ENCODE results near the gene CPXM1. TPM values are rescaled to one million over a fixed set of nuclear protein-coding genes. Genes with fewer than 3 reads are reported as not detected.
"Not testable (repeated sequence)": the region's sequence is repeated elsewhere in the genome, so short reads cannot be mapped to it uniquely, and the experiment has no call there.

The CPXM1 gene
- total RNA-seq, 1 experiment from 2014 or later, result 105 TPM

GRCh38 chr20:2815242-2815900 lies 14.9 kb upstream of the CPXM1 start:
- peak; percentile 26 for DNase-seq
- Histone ChIP-seq H3K27me3 (ENCODE audit: control insufficient read depth, insufficient read depth, low read length) (peaks cover 10% of the 10 kb centered on the region), H3K36me3 (replicated peaks; ENCODE audit: control insufficient read depth, insufficient read depth, low read length) (no peaks in the 10 kb centered on the region), H3K4me3 (ENCODE audit: insufficient read depth, low read depth, low read length) (no peak overlapping the region)

GRCh38 chr20:2814587-2815051 lies 14.2 kb upstream of the CPXM1 start, which contains the start of gene C20orf141:
C20orf141 (plus strand) TSS chr20:2814987; CDS start chr20:2815185, 198 bp downstream.
- H3K27me3 ChIP-seq (ENCODE audit: control insufficient read depth, insufficient read depth, low read length), result peaks cover 6% of the 10 kb centered on the region

GRCh38 chr20:2814076-2814475 lies 13.6 kb upstream of the CPXM1 start:
- Histone ChIP-seq H3K4me3 (ENCODE audit: insufficient read depth, low read depth, low read length) (no peak overlapping the region), H3K27me3 (ENCODE audit: control insufficient read depth, insufficient read depth, low read length) (peaks cover 5% of the 10 kb centered on the region)

More at GRCh38 chr20:2814587-2815051, 14.2 kb upstream of the CPXM1 start, which contains the start of gene C20orf141:
- no peaks in the 10 kb centered on the region for H3K36me3 ChIP-seq (replicated peaks; ENCODE audit: control insufficient read depth, insufficient read depth, low read length)
- peak; percentile 33 for DNase-seq
- H3K4me3 ChIP-seq (ENCODE audit: insufficient read depth, low read depth, low read length), result no peak within 1 kb of the TSS

GRCh38 chr20:2812189-2812588 lies 11.8 kb upstream of the CPXM1 start:
- no peaks in the 10 kb centered on the region for H3K36me3 ChIP-seq (replicated peaks; ENCODE audit: control insufficient read depth, insufficient read depth, low read length)
- H3K27me3 ChIP-seq (ENCODE audit: control insufficient read depth, insufficient read depth, low read length), result peaks cover 7% of the 10 kb centered on the region
- H3K4me3 ChIP-seq (ENCODE audit: insufficient read depth, low read depth, low read length), result no peak overlapping the region
- DNase-seq, result peak; percentile 6

More at GRCh38 chr20:2814076-2814475, 13.6 kb upstream of the CPXM1 start:
- no peaks in the 10 kb centered on the region for H3K36me3 ChIP-seq (replicated peaks; ENCODE audit: control insufficient read depth, insufficient read depth, low read length)
- peak; percentile 7 for DNase-seq

- no peaks in the 10 kb centered on the region for H3K36me3 ChIP-seq (replicated peaks; ENCODE audit: control insufficient read depth, insufficient read depth, low read length)
- DNase-seq, result no peak
- peaks cover 30% of the 10 kb centered on the region for H3K27me3 ChIP-seq (ENCODE audit: control insufficient read depth, insufficient read depth, low read length)
- no peak overlapping the region for H3K4me3 ChIP-seq (ENCODE audit: insufficient read depth, low read depth, low read length)
Measured at GRCh38 chr20:2809690-2810089, 9.3 kb upstream of the CPXM1 start.

GRCh38 chr20:2807929-2808328 lies 7.5 kb upstream of the CPXM1 start:
- H3K36me3 ChIP-seq (replicated peaks; ENCODE audit: control insufficient read depth, insufficient read depth, low read length); H3K4me3 ChIP-seq (ENCODE audit: insufficient read depth, low read depth, low read length); DNase-seq: not testable (repeated sequence)
- peaks cover 47% of the 10 kb centered on the region for H3K27me3 ChIP-seq (ENCODE audit: control insufficient read depth, insufficient read depth, low read length)

- no peak for DNase-seq
- peaks cover 56% of the 10 kb centered on the region for H3K27me3 ChIP-seq (ENCODE audit: control insufficient read depth, insufficient read depth, low read length)
Measured at GRCh38 chr20:2807019-2807418, 6.6 kb upstream of the CPXM1 start.

GRCh38 chr20:2806351-2806701 lies 5.9 kb upstream of the CPXM1 start:
- DNase-seq, result no peak
- peaks cover 61% of the 10 kb centered on the region for H3K27me3 ChIP-seq (ENCODE audit: control insufficient read depth, insufficient read depth, low read length)
- H3K4me3 ChIP-seq (ENCODE audit: insufficient read depth, low read depth, low read length), result no peak overlapping the region
- H3K36me3 ChIP-seq (replicated peaks; ENCODE audit: control insufficient read depth, insufficient read depth, low read length), result no peaks in the 10 kb centered on the region

More at GRCh38 chr20:2807019-2807418, 6.6 kb upstream of the CPXM1 start:
- Histone ChIP-seq H3K36me3 (replicated peaks; ENCODE audit: control insufficient read depth, insufficient read depth, low read length) (no peaks in the 10 kb centered on the region), H3K4me3 (ENCODE audit: insufficient read depth, low read depth, low read length) (no peak overlapping the region)

- no peak overlapping the region for H3K4me3 ChIP-seq (ENCODE audit: insufficient read depth, low read depth, low read length)
- DNase-seq, result peak; percentile 79
- peaks cover 66% of the 10 kb centered on the region for H3K27me3 ChIP-seq (ENCODE audit: control insufficient read depth, insufficient read depth, low read length)
- no peaks in the 10 kb centered on the region for H3K36me3 ChIP-seq (replicated peaks; ENCODE audit: control insufficient read depth, insufficient read depth, low read length)
Measured at GRCh38 chr20:2805689-2806350, 5.4 kb upstream of the CPXM1 start.

GRCh38 chr20:2804852-2805688 lies 4.6 kb upstream of the CPXM1 start:
- Histone ChIP-seq H3K4me3 (ENCODE audit: insufficient read depth, low read depth, low read length) (peak overlapping the region; percentile 23; the same call in 1 of the 2 replicates), H3K27me3 (ENCODE audit: control insufficient read depth, insufficient read depth, low read length) (peaks cover 69% of the 10 kb centered on the region), H3K36me3 (replicated peaks; ENCODE audit: control insufficient read depth, insufficient read depth, low read length) (no peaks in the 10 kb centered on the region)
- peak; percentile 87 for DNase-seq

- Histone ChIP-seq H3K4me3 (ENCODE audit: insufficient read depth, low read depth, low read length) (no peak overlapping the region), H3K36me3 (replicated peaks; ENCODE audit: control insufficient read depth, insufficient read depth, low read length) (no peaks in the 10 kb centered on the region), H3K27me3 (ENCODE audit: control insufficient read depth, insufficient read depth, low read length) (peaks cover 71% of the 10 kb centered on the region)
- no peak for DNase-seq
Measured at GRCh38 chr20:2804041-2804828, 3.8 kb upstream of the CPXM1 start.

GRCh38 chr20:2801286-2801728 lies 880 bp upstream of the CPXM1 start:
- peaks cover 58% of the 10 kb centered on the region for H3K27me3 ChIP-seq (ENCODE audit: control insufficient read depth, insufficient read depth, low read length)
- no peak for DNase-seq

GRCh38 chr20:2799688-2800520 lies 523 bp downstream of the CPXM1 start:
- DNase-seq, result peak; percentile 86
- Histone ChIP-seq H3K4me3 (ENCODE audit: insufficient read depth, low read depth, low read length) (peak overlapping the region; percentile 95), H3K27me3 (ENCODE audit: control insufficient read depth, insufficient read depth, low read length) (peaks cover 44% of the 10 kb centered on the region)

More at GRCh38 chr20:2801286-2801728, 880 bp upstream of the CPXM1 start:
- H3K36me3 ChIP-seq (replicated peaks; ENCODE audit: control insufficient read depth, insufficient read depth, low read length), result peaks cover 3% of the 10 kb centered on the region
- peak overlapping the region; percentile 95 for H3K4me3 ChIP-seq (ENCODE audit: insufficient read depth, low read depth, low read length)

More at GRCh38 chr20:2799688-2800520, 523 bp downstream of the CPXM1 start:
- H3K36me3 ChIP-seq (replicated peaks; ENCODE audit: control insufficient read depth, insufficient read depth, low read length), result peaks cover 3% of the 10 kb centered on the region
